GM23338 (cell line): ENCODE measurements around the gene CNTNAP2. TPM values are rescaled to one million over a fixed set of nuclear protein-coding genes. Genes with fewer than 3 reads are reported as not detected.

Source experiments
- ATAC-seq: fragments of 200-7000 bp; cut with Tn5 transposase; 3 replicates; pipeline ENCODE4 v1.9.1; 2020
- DNase-seq: peaks from one replicate; pipeline ENCODE4 v3.0.0-alpha.2; 2015; ENCODE audit warnings: low spot score
- H2AFZ ChIP-seq: fragments of 200-600 bp; sonication (generic); 2 replicates; pipeline ENCODE4 v1.8.0; 2016; ENCODE audit warnings: antibody characterized with exemption, mild to moderate bottlenecking, moderate library complexity
- H3F3A ChIP-seq: fragments of 200-600 bp; sonication (generic); replicated peaks from 2 replicates; pipeline ENCODE4 v1.8.0; 2017; ENCODE audit warnings: antibody characterized with exemption, mixed run types, low read depth
- H3K27ac ChIP-seq: fragments of 200-600 bp; sonication (generic); 2 replicates; pipeline ENCODE4 v1.6.1; 2016; ENCODE audit warnings: low read depth
- H3K27me3 ChIP-seq: fragments of 200-600 bp; sonication (generic); 2 replicates; pipeline ENCODE4 v1.8.0; 2016; ENCODE audit warnings: mild to moderate bottlenecking, mixed run types, moderate library complexity; ENCODE audit not compliant: insufficient read depth
- H3K36me3 ChIP-seq: fragments of 200-600 bp; sonication (generic); 2 replicates; pipeline ENCODE4 v1.8.0; 2016; ENCODE audit warnings: mild to moderate bottlenecking; ENCODE audit not compliant: insufficient read depth
- H3K4me1 ChIP-seq: fragments of 200-600 bp; sonication (generic); 2 replicates; pipeline ENCODE4 v1.8.0; 2016; ENCODE audit warnings: mild to moderate bottlenecking, moderate library complexity; ENCODE audit not compliant: insufficient read depth
- H3K4me2 ChIP-seq: fragments of 200-600 bp; sonication (generic); 2 replicates; pipeline ENCODE4 v1.7.1; 2017; ENCODE audit warnings: mixed run types
- H3K4me3 ChIP-seq: fragments of 200-600 bp; sonication (generic); 2 replicates; pipeline ENCODE4 v1.6.1; 2016; ENCODE audit warnings: mixed run types
- H3K79me2 ChIP-seq: fragments of 200-600 bp; sonication (generic); replicated peaks from 2 replicates; pipeline ENCODE4 v1.8.0; 2017; ENCODE audit warnings: mild to moderate bottlenecking; ENCODE audit not compliant: insufficient read depth
- H3K9me2 ChIP-seq: fragments of 200-600 bp; sonication (generic); 2 replicates; pipeline ENCODE4 v1.8.0; 2017; ENCODE audit not compliant: insufficient read depth
- H4K20me1 ChIP-seq: fragments of 200-600 bp; sonication (generic); replicated peaks from 2 replicates; pipeline ENCODE4 v1.8.0; 2017; ENCODE audit warnings: mild to moderate bottlenecking; ENCODE audit not compliant: insufficient read depth
- H3K27ac Mint-ChIP-seq: 2 replicates; pipeline ENCODE4 v1.8.0; 2020; ENCODE audit warnings: inconsistent platforms, mild to moderate bottlenecking, moderate library complexity, mixed read lengths
- H3K27me3 Mint-ChIP-seq: 3 replicates; pipeline ENCODE4 v1.8.0; 2022; ENCODE audit warnings: low read depth, mild to moderate bottlenecking, moderate library complexity, mixed read lengths, inconsistent platforms; ENCODE audit not compliant: insufficient read depth, poor library complexity
- H3K36me3 Mint-ChIP-seq: 3 replicates; pipeline ENCODE4 v1.8.0; 2021; ENCODE audit warnings: low read depth, mild to moderate bottlenecking, inconsistent platforms, moderate library complexity, mixed read lengths
- H3K4me1 Mint-ChIP-seq: 3 replicates; pipeline ENCODE4 v1.8.0; 2020; ENCODE audit warnings: mild to moderate bottlenecking, inconsistent platforms, mixed read lengths
- H3K4me3 Mint-ChIP-seq: 3 replicates; pipeline ENCODE4 v1.8.0; 2021; ENCODE audit warnings: moderate library complexity, mild to moderate bottlenecking, inconsistent platforms, mixed read lengths
- H3K9me3 Mint-ChIP-seq: 3 replicates; pipeline ENCODE4 v1.8.0; 2020; ENCODE audit warnings: moderate library complexity, mild to moderate bottlenecking, inconsistent platforms, mixed read lengths
- CTCF ChIP-seq, 2 experiments: fragments of 200-600 bp in 1 of 2; sonication (generic) in 1 of 2; conservative IDR thresholded peaks; 2 replicates each; pipeline versions ENCODE4 v1.5.1 to v1.6.1; 2016 to 2017; ENCODE audit warnings: antibody characterized with exemption in 2 of 2, low read depth in 2 of 2, mild to moderate bottlenecking in 2 of 2, moderate library complexity in 1 of 2
- EZH2 ChIP-seq: fragments of 200-600 bp; sonication (generic); IDR thresholded peaks from one replicate; pipeline ENCODE4 v1.8.0; 2017; ENCODE audit warnings: antibody characterized with exemption, mild to moderate bottlenecking, low read depth; ENCODE audit not compliant: unreplicated experiment
- JUNB ChIP-seq: IDR thresholded peaks from one replicate; pipeline ENCODE4 v1.6.1; 2016; ENCODE audit warnings: antibody characterized with exemption; ENCODE audit not compliant: unreplicated experiment
- NANOG ChIP-seq: IDR thresholded peaks from 2 replicates; pipeline ENCODE4 v1.6.1; 2016; ENCODE audit warnings: antibody characterized with exemption, borderline replicate concordance
- POLR2AphosphoS5 ChIP-seq: IDR thresholded peaks from 2 replicates; pipeline ENCODE4 v1.6.1; 2016; ENCODE audit warnings: antibody characterized with exemption, low read depth
- STAT1 ChIP-seq: IDR thresholded peaks from one replicate; pipeline ENCODE4 v1.6.1; 2016; ENCODE audit warnings: antibody characterized with exemption; ENCODE audit not compliant: unreplicated experiment
- ZNF114 ChIP-seq: fragments of 250-450 bp; sonication (Bioruptor Pico); IDR thresholded peaks from 2 replicates; pipeline ENCODE4 v1.5.0; 2020; ENCODE audit warnings: mild to moderate bottlenecking, moderate library complexity
- ZNF331 ChIP-seq: fragments of 250-450 bp; sonication (Bioruptor Pico); IDR thresholded peaks from 2 replicates; pipeline ENCODE4 v1.5.0; 2020; ENCODE audit warnings: low read depth, mild to moderate bottlenecking, moderate library complexity
- ZNF462 ChIP-seq: fragments of 250-450 bp; sonication (Bioruptor Pico); IDR thresholded peaks from 2 replicates; pipeline ENCODE4 v1.5.0; 2020; ENCODE audit warnings: mild to moderate bottlenecking, moderate library complexity
- polyA plus RNA-seq: library from polyadenylated mRNA; unstranded; fragments of >200 nt; fragmentation: Nextera tagmentation; extraction: Ambion mirVana; gene quantifications from 2 replicates; pipeline ENCODE4 v1.2.1, GENCODE V29; 2016
- total RNA-seq: library from RNA; depleted of rRNA; stranded (reverse); fragments of >200 nt; shearing (Covaris generic); gene quantifications from 2 replicates; pipeline ENCODE4 v1.2.3, GENCODE V29; 2014
- TF ChIP-seq, protein P1 (sequence below): IDR thresholded peaks from one replicate; pipeline ENCODE4 v1.6.1; 2018; ENCODE audit warnings: antibody characterized with exemption; ENCODE audit not compliant: unreplicated experiment
- TF ChIP-seq, protein P2 (sequence below): IDR thresholded peaks from 2 replicates; pipeline ENCODE4 v1.6.1; 2016; ENCODE audit warnings: antibody characterized with exemption

Gene CNTNAP2
- total and polyA plus RNA-seq, 2 experiments from 2014 or later, result 38.2 to 61.3 TPM

DNA sequence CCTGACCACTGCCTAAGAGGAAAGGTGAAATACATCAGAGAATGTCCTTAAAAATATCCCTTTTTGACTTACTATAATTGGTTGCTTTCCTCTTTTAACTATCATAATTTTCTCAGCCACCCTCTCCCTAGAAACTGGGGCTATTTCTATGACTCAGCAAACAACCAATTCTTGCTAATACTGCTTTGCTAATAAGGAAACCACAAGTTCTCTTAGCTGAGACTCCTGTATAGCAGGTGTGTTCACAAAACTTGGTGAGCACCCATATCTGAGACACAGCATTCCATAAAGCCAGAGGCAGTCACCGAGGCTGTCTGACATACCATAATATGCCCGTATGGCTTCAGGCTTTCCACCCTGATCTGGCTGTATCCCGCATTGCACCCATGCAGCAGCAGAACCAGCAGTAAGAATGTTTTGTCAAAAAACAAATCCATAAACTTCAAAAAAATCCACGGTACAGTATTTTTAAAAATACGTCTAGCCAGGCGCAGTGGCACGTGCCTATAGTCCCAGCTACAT lies 2282.3 kb downstream of the CNTNAP2 start (continued):
- no peak for TF ChIP-seq ZNF462
- no peak for TF ChIP-seq JUNB

GRCh38 chr7:148400101-148400500 lies 2283.5 kb downstream of the CNTNAP2 start:
- Histone ChIP-seq H3K36me3 (no peaks in the 10 kb centered on the region), H3K79me2 (no peaks in the 10 kb centered on the region), H3K4me1 (peaks cover 48% of the 10 kb centered on the region), H3K27ac (no peak overlapping the region), H3F3A (no peaks in the 10 kb centered on the region), H2AFZ (no peak overlapping the region), H4K20me1 (no peaks in the 10 kb centered on the region), H3K9me2 (no peaks in the 10 kb centered on the region), H3K4me2 (peak overlapping the region; percentile 23; the same call in 1 of the 2 replicates), H3K4me3 (no peak overlapping the region), H3K27me3 (no peaks in the 10 kb centered on the region)
- no peaks in the 10 kb centered on the region for H3K9me3 Mint-ChIP-seq
- H3K4me3 Mint-ChIP-seq, result no peak overlapping the region
- H3K4me1 Mint-ChIP-seq, result peaks cover 68% of the 10 kb centered on the region
- H3K36me3 Mint-ChIP-seq, result 0 out of 3 replicates have a peak, but pooled peaks cover under 1% of the 10 kb centered on the region
- H3K27me3 Mint-ChIP-seq, result peaks cover 12% of the 10 kb centered on the region
- DNase-seq (peak; percentile 11), ATAC-seq (no peak)
- TF ChIP-seq JUNB (no peak), POLR2AphosphoS5 (no peak), ZNF114 (CRISPR knock-in tag) (no peak), EZH2 (no peak), NANOG (no peak), ZNF331 (no peak), STAT1 (no peak), CTCF (conservative IDR thresholded peaks at IDR 0.05; ENCODE audit: low read depth in 2 of 2) (no peak)
- TF ChIP-seq, protein P1, sequence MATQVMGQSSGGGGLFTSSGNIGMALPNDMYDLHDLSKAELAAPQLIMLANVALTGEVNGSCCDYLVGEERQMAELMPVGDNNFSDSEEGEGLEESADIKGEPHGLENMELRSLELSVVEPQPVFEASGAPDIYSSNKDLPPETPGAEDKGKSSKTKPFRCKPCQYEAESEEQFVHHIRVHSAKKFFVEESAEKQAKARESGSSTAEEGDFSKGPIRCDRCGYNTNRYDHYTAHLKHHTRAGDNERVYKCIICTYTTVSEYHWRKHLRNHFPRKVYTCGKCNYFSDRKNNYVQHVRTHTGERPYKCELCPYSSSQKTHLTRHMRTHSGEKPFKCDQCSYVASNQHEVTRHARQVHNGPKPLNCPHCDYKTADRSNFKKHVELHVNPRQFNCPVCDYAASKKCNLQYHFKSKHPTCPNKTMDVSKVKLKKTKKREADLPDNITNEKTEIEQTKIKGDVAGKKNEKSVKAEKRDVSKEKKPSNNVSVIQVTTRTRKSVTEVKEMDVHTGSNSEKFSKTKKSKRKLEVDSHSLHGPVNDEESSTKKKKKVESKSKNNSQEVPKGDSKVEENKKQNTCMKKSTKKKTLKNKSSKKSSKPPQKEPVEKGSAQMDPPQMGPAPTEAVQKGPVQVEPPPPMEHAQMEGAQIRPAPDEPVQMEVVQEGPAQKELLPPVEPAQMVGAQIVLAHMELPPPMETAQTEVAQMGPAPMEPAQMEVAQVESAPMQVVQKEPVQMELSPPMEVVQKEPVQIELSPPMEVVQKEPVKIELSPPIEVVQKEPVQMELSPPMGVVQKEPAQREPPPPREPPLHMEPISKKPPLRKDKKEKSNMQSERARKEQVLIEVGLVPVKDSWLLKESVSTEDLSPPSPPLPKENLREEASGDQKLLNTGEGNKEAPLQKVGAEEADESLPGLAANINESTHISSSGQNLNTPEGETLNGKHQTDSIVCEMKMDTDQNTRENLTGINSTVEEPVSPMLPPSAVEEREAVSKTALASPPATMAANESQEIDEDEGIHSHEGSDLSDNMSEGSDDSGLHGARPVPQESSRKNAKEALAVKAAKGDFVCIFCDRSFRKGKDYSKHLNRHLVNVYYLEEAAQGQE, result no peak
- TF ChIP-seq, protein P2, sequence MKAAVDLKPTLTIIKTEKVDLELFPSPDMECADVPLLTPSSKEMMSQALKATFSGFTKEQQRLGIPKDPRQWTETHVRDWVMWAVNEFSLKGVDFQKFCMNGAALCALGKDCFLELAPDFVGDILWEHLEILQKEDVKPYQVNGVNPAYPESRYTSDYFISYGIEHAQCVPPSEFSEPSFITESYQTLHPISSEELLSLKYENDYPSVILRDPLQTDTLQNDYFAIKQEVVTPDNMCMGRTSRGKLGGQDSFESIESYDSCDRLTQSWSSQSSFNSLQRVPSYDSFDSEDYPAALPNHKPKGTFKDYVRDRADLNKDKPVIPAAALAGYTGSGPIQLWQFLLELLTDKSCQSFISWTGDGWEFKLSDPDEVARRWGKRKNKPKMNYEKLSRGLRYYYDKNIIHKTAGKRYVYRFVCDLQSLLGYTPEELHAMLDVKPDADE, result no peak
- peak overlapping the region; percentile 89 for H3K27ac Mint-ChIP-seq
